Sigmoid colon (tissue), 7 donors: ENCODE data around the gene DDX23. TPM values are rescaled to one million over a fixed set of nuclear protein-coding genes. Genes with fewer than 3 reads are reported as not detected.
"Not testable (repeated sequence)": the region's sequence is repeated elsewhere in the genome, so short reads cannot be mapped to it uniquely, and the experiment has no call there.

Experiments
- DNase-seq: peaks from one replicate; pipeline ENCODE4 v3.0.0-alpha.2; 2019
- H3K27ac ChIP-seq, 4 donors: fragments of 200-600 bp; sonication (generic); one replicate each; pipeline ENCODE4 v1.5.1; 2016 to 2019; ENCODE audit warnings: mild to moderate bottlenecking in 1 of 4
- H3K27me3 ChIP-seq, 3 donors: fragments of 200-600 bp; sonication (generic); one replicate each; pipeline ENCODE4 v1.5.1; 2019; ENCODE audit warnings: mild to moderate bottlenecking in 1 of 3
- H3K36me3 ChIP-seq, 4 donors: fragments of 200-600 bp; sonication (generic); one replicate each; pipeline ENCODE4 v1.5.1; 2016 to 2019
- H3K4me1 ChIP-seq, 4 donors: fragments of 200-600 bp; sonication (generic); one replicate each; pipeline ENCODE4 v1.5.1; 2017 to 2019
- H3K4me3 ChIP-seq, 4 donors: fragments of 200-600 bp; sonication (generic); one replicate each; pipeline ENCODE4 v1.5.1; 2017 to 2019; ENCODE audit warnings: mild to moderate bottlenecking in 2 of 4, moderate library complexity in 1 of 4
- H3K9me3 ChIP-seq, 4 donors: fragments of 200-600 bp in 3 of 4; sonication (generic) in 3 of 4; one replicate each; pipeline versions ENCODE4 v1.5.1 to v1.6.1; 2013 to 2019
- EP300 ChIP-seq, 4 donors: sonication (generic); formaldehyde crosslinking; IDR thresholded peaks; one replicate each; pipeline ENCODE4 v1.6.1; 2017; ENCODE audit warnings: antibody characterized with exemption in 4 of 4
- POLR2A ChIP-seq, 2 donors: fragments of 450-650 bp; IDR thresholded peaks; one replicate each; pipeline ENCODE4 v1.6.1; 2016; ENCODE audit warnings: antibody characterized with exemption in 2 of 2, mild to moderate bottlenecking in 2 of 2, moderate library complexity in 2 of 2
- POLR2AphosphoS5 ChIP-seq, 4 donors: sonication (generic); formaldehyde crosslinking; IDR thresholded peaks; one replicate each; pipeline ENCODE4 v1.6.1; 2017; ENCODE audit warnings: antibody characterized with exemption in 4 of 4
- WGBS, 2 donors: extraction: QIAGEN DNeasy Blood & Tissue Kit; methylation state at CpG; one replicate each; pipeline ENCODE4 v1.1.7; 2013; 5-methylcytosine and 5-hydroxymethylcytosine counted together
- intact Hi-C: fragments of 100-400 bp; cut with DNase I; formaldehyde crosslinking; loops from one replicate; pipeline ENCODE4 v1.15.1; 2023
- polyA plus RNA-seq, 3 donors: library from polyadenylated mRNA; stranded (reverse); fragments of 200-250 nt; gene quantifications; one replicate each; pipeline ENCODE4 v1.2.3, GENCODE V29; 2013
- total RNA-seq, 4 donors: library from RNA; depleted of rRNA; stranded (reverse); fragments of >200 nt; gene quantifications; one replicate each; pipeline ENCODE4 v1.1.0, GENCODE V29; 2016
- TF ChIP-seq, protein P1 (sequence below), 4 experiments: fragments of 450-650 bp in 3 of 4; fragments of 200-600 bp in 1 of 4; IDR thresholded peaks; one replicate each; pipeline ENCODE4 v1.5.1; 2016 to 2019; ENCODE audit warnings: antibody characterized with exemption in 4 of 4, mild to moderate bottlenecking in 3 of 4, moderate library complexity in 2 of 4
- donor health status: healthy with polysubstance abuse.
- donor health status: Bipolar disorder and iron deficiency.
- donor health status: healthy.

The DDX23 gene
- total and polyA plus RNA-seq, 7 donors = 32.4 to 91.5 (median 53.5) TPM

DNA sequence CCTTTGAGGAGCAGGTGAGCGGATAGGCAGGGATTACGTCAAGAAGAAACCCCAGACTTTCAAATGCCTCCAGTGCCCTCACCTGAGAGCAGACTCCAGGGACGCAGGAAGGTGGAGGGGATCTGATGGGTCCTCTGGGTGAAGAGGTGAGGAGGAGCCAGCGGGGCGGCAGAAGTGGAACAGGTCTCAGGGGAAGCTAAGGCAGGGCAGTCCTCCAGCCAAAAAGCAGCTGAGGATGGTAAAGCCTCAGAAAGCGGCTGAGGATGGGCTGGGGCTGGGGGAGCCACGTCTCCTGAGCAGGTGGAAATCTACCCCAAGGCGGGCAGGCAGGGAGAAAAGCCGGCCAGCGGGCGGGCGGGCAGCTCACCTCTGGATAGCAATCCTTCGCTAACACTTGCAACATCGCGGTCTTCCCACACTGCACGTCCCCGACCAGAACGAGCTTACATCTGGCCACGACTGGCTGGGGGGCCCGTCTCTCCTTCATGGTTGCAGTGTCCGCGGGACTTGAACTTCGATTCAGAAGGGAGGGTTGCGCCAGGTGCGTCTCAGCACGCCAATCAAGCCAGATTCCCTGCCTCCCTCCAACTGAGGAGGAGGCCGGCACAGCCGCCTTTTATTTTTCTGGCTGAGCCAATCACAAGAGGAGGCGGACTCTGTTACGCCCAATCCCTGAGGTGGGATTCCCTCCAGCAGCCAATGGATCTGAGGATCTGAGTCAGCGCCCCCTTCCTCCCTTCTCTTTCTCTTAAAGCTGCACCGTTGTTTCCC is 13.5 kb upstream of the DDX23 start, which contains the start of gene RND1:
Gene RND1 (minus strand): TSS at position 590 of the 771 bp plus-strand sequence. CDS start 103 bp downstream, at position 487.
- Histone ChIP-seq H3K4me3 (peak within 1 kb of the TSS; percentile 37 to 64 (median 54)), H3K36me3 (no peaks in the 10 kb centered on the region), H3K27ac (peak within 1 kb of the TSS; percentile 4 to 48 (median 28)), H3K4me1 (peaks cover 0 to 9% (median 6%) of the 10 kb centered on the region in 4 donors), H3K27me3 (peaks cover 0 to 32% (median 0%) of the 10 kb centered on the region in 3 donors), H3K9me3 (no peaks in the 10 kb centered on the region)
- 3% methylated on average over 32 of the region's 32 CpGs for WGBS, 2 donors
- intact Hi-C loops = no loop called here
- peak; percentile 97 for DNase-seq
- TF ChIP-seq, protein P1, sequence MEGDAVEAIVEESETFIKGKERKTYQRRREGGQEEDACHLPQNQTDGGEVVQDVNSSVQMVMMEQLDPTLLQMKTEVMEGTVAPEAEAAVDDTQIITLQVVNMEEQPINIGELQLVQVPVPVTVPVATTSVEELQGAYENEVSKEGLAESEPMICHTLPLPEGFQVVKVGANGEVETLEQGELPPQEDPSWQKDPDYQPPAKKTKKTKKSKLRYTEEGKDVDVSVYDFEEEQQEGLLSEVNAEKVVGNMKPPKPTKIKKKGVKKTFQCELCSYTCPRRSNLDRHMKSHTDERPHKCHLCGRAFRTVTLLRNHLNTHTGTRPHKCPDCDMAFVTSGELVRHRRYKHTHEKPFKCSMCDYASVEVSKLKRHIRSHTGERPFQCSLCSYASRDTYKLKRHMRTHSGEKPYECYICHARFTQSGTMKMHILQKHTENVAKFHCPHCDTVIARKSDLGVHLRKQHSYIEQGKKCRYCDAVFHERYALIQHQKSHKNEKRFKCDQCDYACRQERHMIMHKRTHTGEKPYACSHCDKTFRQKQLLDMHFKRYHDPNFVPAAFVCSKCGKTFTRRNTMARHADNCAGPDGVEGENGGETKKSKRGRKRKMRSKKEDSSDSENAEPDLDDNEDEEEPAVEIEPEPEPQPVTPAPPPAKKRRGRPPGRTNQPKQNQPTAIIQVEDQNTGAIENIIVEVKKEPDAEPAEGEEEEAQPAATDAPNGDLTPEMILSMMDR (IDR thresholded peaks at IDR 0.05) = no peak
- TF ChIP-seq POLR2AphosphoS5 (IDR thresholded peaks at IDR 0.05) (peak; percentile 93 to 99 (median 94)), POLR2A (IDR thresholded peaks at IDR 0.05) (peak; percentile 90 to 96), EP300 (IDR thresholded peaks at IDR 0.05) (no peak)

DNA sequence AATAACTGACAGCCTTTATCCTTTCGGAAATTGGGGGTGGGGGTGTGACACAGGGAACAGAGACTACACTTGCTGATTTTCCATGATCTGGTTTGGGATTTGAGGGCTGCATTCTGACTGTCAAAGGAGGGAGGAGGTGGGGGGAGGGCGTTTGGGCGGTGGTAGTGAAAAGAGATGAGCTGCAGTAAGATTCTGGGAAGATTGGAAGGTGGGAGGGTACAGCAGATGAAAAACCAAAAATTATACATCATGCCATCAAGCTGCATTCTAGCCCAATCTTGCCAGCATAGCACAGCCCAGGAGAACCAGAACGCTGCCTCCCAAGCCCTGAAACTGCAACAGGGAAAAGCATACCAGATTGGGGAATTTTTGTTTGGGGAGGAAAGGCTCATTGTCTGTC is 11.3 kb upstream of the DDX23 start:
- no peaks in the 10 kb centered on the region for H3K9me3 ChIP-seq
- WGBS, 2 donors = 81 to 87% methylated on average over 4 of the region's 4 CpGs
- H3K36me3 ChIP-seq = no peaks in the 10 kb centered on the region
- H3K27me3 ChIP-seq = peaks cover 0 to 32% (median 0%) of the 10 kb centered on the region in 3 donors
- DNase-seq = no peak
- intact Hi-C loops = no loop called here
- TF ChIP-seq, protein P1 (IDR thresholded peaks at IDR 0.05) = no peak
- TF ChIP-seq POLR2A (IDR thresholded peaks at IDR 0.05) (no peak), EP300 (IDR thresholded peaks at IDR 0.05) (no peak), POLR2AphosphoS5 (IDR thresholded peaks at IDR 0.05) (no peak)
- H3K27ac ChIP-seq = no peak overlapping the region
- H3K4me1 ChIP-seq = peaks cover 0 to 9% (median 6%) of the 10 kb centered on the region in 4 donors
- H3K4me3 ChIP-seq = no peak overlapping the region

DNA sequence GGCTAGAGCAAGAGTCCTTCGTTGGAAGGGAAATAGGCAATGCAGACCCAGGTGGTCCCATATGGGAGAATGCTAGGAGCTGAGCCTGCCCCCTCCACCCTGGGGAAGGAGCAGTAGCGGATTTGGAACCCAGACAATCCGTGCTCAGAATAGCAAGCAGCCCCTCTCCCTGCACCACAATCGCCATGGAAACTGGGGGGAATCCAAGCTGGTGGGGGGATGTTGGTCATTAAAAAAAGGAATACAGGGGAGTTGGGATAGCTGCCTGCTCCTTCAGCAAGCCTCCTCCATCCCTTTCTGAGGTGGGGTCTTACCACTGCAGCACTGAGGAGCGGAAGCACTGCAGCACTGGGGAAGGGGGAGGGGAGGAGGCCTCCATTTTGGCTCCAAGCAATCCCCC is 10.8 kb upstream of the DDX23 start:
- Histone ChIP-seq H3K36me3 (no peaks in the 10 kb centered on the region), H3K4me1 (peaks cover 0 to 9% (median 6%) of the 10 kb centered on the region in 4 donors), H3K9me3 (no peaks in the 10 kb centered on the region), H3K27me3 (peaks cover 0 to 32% (median 0%) of the 10 kb centered on the region in 3 donors), H3K27ac (no peak overlapping the region), H3K4me3 (no peak overlapping the region)
- intact Hi-C loops = no loop called here
- WGBS, 2 donors = 89% methylated on average over 5 of the region's 5 CpGs
- no peak for DNase-seq
- no peak for TF ChIP-seq EP300 (IDR thresholded peaks at IDR 0.05)
- TF ChIP-seq, protein P1 (IDR thresholded peaks at IDR 0.05) = no peak
- TF ChIP-seq POLR2AphosphoS5 (IDR thresholded peaks at IDR 0.05) = no peak
- TF ChIP-seq POLR2A (IDR thresholded peaks at IDR 0.05) = no peak

DNA sequence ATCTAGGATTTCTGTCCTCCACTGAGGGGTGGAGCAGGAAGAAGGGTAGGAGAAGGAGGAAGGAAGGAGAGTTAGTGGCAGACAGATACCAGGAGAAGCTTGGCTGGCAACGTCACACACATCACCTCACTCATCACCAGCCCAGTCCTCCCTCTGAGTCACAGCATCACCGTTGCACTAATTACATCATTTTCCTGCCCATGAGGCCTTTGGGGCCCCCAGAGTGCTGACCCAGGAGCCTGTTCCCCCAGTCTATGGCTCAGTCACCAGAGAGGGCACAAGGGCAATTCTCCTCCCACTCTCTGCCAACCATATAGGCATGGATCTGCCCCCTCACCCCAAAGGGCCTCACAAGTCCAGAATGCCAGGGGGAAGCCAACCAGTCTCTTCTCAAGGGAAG is 9.1 kb upstream of the DDX23 start:
- peaks cover 0 to 9% (median 6%) of the 10 kb centered on the region in 4 donors for H3K4me1 ChIP-seq
- no peaks in the 10 kb centered on the region for H3K9me3 ChIP-seq
- TF ChIP-seq, protein P1 (IDR thresholded peaks at IDR 0.05) = no peak
- TF ChIP-seq EP300 (IDR thresholded peaks at IDR 0.05) = no peak
- no peak for TF ChIP-seq POLR2A (IDR thresholded peaks at IDR 0.05)
- TF ChIP-seq POLR2AphosphoS5 (IDR thresholded peaks at IDR 0.05) = no peak
- H3K27ac ChIP-seq = no peak overlapping the region
- no peak overlapping the region for H3K4me3 ChIP-seq
- intact Hi-C loops = no loop called here
- WGBS, 2 donors = 49 to 50% methylated on average over 2 of the region's 2 CpGs
- DNase-seq = no peak
- peaks cover 0 to 32% (median 0%) of the 10 kb centered on the region in 3 donors for H3K27me3 ChIP-seq
- no peaks in the 10 kb centered on the region for H3K36me3 ChIP-seq

DNA sequence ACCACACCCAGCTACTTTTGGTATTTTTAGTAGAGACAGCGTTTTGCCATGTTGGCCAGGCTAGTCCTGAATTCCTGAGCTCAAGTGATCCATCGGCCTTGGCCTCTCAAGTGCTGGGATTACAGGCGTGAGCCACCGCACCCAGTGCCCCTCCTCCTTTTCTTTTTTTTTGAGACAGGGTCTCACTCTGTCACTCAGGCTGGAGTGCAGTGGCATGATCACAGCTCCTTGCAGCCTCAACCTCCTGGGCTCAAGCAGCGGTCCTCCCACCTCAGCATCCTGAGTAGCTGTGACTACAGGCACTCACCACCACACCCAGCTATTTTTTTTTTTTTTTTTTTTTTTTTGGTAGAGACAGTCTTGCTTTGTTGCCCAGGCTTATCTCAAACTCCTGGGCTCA is 8.3 kb upstream of the DDX23 start:
- DNase-seq, H3K36me3 ChIP-seq: not testable (repeated sequence)

More for the DNA sequence above, 8.3 kb upstream of the DDX23 start:
- H3K9me3 ChIP-seq, H3K4me1 ChIP-seq, H3K4me3 ChIP-seq, H3K27ac ChIP-seq, intact Hi-C loops: not testable (repeated sequence)
- WGBS, 2 donors = 92 to 95% methylated on average over 5 of the region's 5 CpGs
- H3K27me3 ChIP-seq = peaks cover 0 to 31% (median 0%) of the 10 kb centered on the region in 3 donors
